Nasal cavity respiratory epithelium epithelial cell of viscerocranial mucosa (primary cell): Measurements from ENCODE around the gene DENND4A. TPM values are rescaled to one million over a fixed set of nuclear protein-coding genes. Genes with fewer than 3 reads are reported as not detected.

Source experiments
- total RNA-seq: library from RNA; depleted of rRNA; stranded (reverse); fragments of >200 nt; gene quantifications from 2 replicates; pipeline ENCODE4 v1.2.3, GENCODE V29; 2014

Gene DENND4A
- total RNA-seq, result 15.0 and 23.8 TPM in 2 replicates

GRCh38 chr15:65792138-65792987 lies at the start of gene DENND4A:
Gene DENND4A, minus strand, starts transcription at chr15:65792293. Its CDS starts 35,843 bp downstream, at chr15:65756450.

GRCh38 chr15:65621638-65622037 lies 170.5 kb downstream of the DENND4A start, which contains the start of gene SLC24A1:
Gene SLC24A1, plus strand, starts transcription at chr15:65621938. Its CDS starts 2,143 bp downstream, at chr15:65624081.

GRCh38 chr15:65610871-65611718 lies 181.0 kb downstream of the DENND4A start, which contains the start of gene INTS14:
Gene INTS14, minus strand, starts transcription at chr15:65611131. Its CDS starts 3,751 bp downstream, at chr15:65607380.

Other genes with a start within 250 kb of the DENND4A start
- gene INTS14, start 181.2 kb downstream of the DENND4A start, total RNA-seq, result 33.2 and 41.3 TPM in 2 replicates
- 3.4 and 8.0 TPM in 2 replicates for gene SLC24A1, start 170.4 kb downstream of the DENND4A start, total RNA-seq
- 55.7 and 360 TPM in 2 replicates for gene RAB11A, start 77.2 kb upstream of the DENND4A start, total RNA-seq